MM.1S (cell line): ENCODE measurements around the gene TENT5C.

Experiments used
- EZH2 ChIP-seq: fragments of 300-600 bp; sonication (generic); optimal IDR thresholded peaks from 2 replicates; pipeline ENCODE3; 2017; ENCODE audit warnings: low read depth, mild to moderate bottlenecking, antibody characterized with exemption, low read length, mixed read lengths
- TF ChIP-seq, protein P1 (sequence below): fragments of 300-600 bp; sonication (generic); IDR thresholded peaks from 2 replicates; pipeline ENCODE4 v1.5.1; 2016; ENCODE audit warnings: antibody characterized with exemption, low read length, mixed read lengths

GRCh38 chr1:117633068-117633345 lies 27.2 kb downstream of the TENT5C start:
- TF ChIP-seq EZH2, result no peak
- TF ChIP-seq, protein P1, sequence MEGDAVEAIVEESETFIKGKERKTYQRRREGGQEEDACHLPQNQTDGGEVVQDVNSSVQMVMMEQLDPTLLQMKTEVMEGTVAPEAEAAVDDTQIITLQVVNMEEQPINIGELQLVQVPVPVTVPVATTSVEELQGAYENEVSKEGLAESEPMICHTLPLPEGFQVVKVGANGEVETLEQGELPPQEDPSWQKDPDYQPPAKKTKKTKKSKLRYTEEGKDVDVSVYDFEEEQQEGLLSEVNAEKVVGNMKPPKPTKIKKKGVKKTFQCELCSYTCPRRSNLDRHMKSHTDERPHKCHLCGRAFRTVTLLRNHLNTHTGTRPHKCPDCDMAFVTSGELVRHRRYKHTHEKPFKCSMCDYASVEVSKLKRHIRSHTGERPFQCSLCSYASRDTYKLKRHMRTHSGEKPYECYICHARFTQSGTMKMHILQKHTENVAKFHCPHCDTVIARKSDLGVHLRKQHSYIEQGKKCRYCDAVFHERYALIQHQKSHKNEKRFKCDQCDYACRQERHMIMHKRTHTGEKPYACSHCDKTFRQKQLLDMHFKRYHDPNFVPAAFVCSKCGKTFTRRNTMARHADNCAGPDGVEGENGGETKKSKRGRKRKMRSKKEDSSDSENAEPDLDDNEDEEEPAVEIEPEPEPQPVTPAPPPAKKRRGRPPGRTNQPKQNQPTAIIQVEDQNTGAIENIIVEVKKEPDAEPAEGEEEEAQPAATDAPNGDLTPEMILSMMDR, result no peak
